HG02588 (cell line): ENCODE data around the gene RHOC.
"Not testable (repeated sequence)": the region's sequence is repeated elsewhere in the genome, so short reads cannot be mapped to it uniquely, and the experiment has no call there.

Experiments used
- ATAC-seq: cut with Tn5 transposase; IDR thresholded peaks from one replicate; pipeline ENCODE4 v1.9.1; 2021; ENCODE audit warnings: mild to moderate bottlenecking, moderate library complexity; ENCODE audit not compliant: unreplicated experiment

RHOC gene

DNA sequence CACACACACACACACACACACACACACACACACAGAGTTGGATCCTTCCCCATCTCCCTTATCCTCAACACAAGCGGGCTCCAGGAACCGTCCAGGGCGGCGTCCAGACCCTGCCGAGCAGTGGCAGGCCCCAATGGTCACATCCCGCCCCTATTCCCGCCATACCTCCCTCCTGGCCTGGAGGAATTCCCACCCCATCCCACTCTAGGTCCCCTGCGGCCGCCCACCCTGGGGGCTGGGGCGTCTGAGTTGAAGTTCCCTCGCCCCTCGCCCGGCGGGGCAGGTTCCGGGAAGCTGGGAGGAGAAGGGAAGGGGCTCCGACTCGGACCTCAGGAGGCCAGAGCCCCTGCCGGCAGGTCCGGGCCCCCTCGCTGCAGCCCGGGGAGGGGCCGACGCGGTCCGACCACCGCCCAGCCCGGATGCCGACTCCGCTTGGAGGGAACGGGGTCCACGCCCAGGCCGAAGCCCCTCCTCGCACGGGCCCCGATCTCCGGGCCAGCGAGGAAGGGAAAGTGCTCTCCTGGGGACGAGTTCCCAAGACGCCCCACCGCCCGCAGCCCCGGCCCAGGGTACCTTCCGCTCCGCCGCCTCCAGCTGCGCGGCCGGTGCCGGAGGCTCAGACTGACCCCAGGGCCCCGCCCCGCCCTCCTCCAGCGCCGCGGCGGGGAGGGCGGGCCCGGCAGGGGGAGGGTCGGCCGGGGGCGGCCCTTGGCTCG is at the start of gene RHOC:
Gene RHOC, minus strand, starts transcription at position 623 of the 716 bp plus-strand sequence. CDS start 3,328 bp downstream, outside the sequence.
- ATAC-seq = peak; percentile 72

DNA sequence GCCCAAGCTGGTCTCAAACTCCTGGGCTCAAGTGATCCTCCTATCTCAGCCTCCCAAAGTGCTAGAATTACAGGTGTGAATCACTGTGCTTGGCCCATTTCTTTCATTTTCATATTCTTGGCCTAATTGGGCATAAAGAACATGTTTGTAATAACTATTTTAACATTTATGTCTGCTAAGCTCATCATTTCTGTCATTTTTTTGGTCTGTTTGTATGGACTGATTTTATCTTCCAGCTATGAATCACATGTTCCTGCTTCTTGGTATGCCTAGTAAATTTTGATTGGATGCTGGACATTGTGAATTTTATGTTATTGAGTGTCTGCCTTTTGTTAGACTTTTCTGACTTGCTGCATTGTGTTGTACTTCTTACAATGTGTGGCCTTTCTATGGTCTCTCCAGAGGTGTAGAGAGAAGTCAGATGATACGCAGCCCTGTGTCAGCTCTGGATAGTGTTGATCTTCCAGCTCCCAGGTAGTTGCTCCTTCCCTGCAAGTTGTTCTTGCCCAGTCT is 47.2 kb upstream of the RHOC start:
- no peak for ATAC-seq

GRCh38 chr1:112748396-112748795 is 41.5 kb upstream of the RHOC start:
- ATAC-seq = no peak

DNA sequence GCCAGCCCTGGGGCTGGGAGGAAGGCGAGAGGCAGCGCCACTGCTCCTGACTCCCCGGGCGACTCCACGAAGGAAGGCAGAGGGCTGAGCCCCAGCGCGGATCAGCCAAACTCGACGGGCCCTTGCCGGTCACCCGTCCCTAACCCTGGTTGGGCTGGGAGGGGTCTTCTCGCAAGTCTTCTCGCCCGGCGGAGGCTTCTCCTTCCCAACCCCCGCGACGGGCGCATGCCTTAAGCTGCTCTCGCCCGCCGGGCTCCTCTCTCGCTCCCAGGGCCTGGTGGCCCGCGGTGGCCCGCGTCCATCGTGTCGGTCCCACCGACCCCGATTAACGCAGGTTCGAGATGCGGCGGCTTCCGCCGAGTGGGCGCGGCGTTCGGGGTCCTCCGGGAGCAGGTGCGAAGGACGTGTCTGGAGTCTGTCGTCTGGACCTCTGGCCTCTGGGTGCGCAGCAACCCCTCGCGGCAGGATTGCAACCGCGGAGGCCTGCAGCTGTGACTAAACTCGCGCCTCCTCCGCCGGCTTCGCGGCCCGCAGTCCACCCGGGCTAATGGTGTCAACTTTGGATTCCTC is 37.2 kb upstream of the RHOC start:
- no peak for ATAC-seq

- ATAC-seq = no peak
Measured at GRCh38 chr1:112743174-112744008, 36.5 kb upstream of the RHOC start.

DNA sequence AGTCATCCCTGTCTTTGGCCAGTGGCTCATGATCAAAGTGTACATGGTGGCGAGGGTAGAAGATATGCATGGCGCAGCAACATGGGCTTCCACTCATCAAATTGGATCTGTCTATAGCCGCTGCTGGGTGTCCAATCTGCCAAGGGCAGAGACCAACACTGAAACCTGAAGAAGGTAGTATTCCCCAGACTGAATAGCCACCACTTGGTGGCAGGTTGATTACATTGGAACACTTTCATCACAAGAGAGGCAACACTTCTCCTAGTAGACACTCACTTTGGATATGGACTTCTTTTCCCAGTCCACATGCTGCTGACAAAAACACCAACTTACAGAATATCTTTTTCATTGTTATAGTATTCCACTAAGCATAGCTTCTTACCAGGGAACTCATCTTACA is 30.6 kb upstream of the RHOC start:
- no peak for ATAC-seq

DNA sequence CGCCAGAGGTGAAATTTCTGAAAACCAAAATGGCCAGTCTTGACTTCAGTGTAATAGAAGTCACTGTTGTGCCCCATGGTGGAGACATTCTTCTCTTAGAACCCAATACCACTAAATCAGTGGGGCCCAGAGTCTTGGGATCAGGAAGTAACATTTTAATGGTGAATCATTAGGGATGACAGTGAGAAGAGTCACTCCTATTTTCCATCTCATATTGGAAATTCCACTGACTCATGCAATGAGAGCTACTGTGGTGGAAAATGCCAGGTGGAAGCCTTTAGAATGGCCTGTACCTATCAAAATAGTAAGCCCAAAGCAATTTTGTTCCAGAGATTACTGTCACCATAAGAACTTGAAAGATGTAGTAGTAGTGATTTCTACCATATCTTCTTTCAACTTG is 28.8 kb upstream of the RHOC start:
- no peak for ATAC-seq

DNA sequence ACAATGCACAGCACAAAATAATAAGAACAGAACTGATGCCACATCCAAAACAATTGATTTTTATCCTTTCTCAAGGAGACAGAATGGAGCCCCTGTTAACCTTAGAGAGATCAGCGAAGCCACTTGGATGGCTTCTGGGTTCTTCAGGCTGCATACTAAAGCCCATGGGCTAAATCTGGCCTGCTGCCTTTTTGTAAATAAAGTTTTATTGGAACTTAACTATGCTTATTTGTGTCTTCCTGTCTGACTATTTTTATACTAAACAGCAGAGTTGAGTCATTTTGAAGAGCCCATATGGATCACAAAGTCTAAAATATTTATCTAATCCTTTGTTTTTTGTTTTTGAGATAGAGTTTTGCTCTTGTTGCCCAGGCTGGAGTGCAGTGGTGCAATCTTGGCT is 24.5 kb upstream of the RHOC start:
- no peak for ATAC-seq

DNA sequence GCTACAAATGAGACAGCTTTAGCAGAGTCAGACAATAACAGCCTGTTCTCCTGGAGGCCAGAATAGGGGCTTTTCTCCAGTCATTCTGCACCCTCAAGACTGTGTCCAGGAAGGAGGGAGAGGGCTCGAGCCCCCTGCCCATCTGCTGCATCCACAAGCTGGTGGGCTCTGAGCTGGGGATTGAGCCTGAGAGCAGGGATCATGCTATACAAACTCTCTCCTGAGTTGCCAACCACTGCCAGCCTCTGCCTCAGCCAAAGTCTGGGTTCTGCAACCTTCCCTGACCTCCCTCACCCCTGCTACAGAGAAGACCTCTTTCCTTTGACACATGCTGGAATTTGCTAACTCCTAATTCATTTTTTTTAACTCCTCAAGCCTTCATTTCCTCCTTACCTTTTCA is 23.0 kb upstream of the RHOC start:
- no peak for ATAC-seq

- not testable (repeated sequence) for ATAC-seq
Measured at GRCh38 chr1:112729011-112729410, 22.1 kb upstream of the RHOC start.

DNA sequence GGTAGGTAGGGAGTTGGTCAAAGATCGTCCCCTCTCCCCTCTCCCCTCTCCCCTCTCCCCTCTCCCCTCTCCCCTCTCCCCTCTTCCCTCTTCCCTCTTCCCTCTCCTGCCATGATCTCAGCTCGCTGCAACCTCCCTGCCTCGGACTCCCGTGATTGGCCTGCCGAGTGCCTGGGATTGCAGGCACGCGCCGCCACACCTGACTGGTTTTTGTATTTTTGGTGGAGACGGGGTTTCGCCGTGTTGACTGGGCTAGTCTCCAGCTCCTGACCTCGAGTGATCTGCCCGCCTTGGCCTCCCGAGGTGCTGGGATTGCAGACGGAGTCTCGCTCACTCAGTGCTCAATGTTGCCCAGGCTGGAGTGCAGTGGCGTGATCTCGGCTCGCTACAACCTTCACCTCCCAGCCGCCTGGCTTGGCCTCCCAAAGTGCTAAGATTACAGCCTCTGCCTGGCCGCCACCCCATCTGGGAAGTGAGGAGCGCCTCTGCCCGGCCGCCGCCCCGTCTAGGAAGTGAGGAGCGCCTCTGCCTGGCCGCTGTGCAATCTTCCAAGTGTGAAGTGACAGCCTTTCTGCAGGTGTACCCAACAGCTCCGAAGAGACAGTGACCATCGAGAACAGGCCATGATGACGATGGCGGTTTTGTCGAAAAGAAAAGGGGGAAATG is 21.5 kb upstream of the RHOC start:
- not testable (repeated sequence) for ATAC-seq

DNA sequence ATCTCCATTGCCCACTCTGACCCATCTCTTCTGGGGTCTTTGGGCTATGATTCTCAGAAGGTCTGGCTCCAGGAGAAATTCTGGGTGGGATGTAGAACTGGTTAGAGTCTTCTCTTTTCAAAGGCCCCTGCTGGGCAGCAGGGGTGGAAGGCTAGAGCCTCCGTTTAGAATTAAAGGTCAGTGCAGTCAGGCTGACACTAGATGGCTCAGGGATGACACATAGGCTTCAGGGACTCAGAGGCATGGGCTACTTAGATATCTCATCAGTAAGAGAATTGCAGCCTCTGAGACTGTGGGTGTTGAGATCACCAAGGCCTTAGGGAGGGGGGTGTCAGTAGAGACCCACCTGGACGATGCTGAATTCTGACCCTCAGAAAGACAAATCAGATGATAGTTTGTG is 20.8 kb upstream of the RHOC start:
- no peak for ATAC-seq

DNA sequence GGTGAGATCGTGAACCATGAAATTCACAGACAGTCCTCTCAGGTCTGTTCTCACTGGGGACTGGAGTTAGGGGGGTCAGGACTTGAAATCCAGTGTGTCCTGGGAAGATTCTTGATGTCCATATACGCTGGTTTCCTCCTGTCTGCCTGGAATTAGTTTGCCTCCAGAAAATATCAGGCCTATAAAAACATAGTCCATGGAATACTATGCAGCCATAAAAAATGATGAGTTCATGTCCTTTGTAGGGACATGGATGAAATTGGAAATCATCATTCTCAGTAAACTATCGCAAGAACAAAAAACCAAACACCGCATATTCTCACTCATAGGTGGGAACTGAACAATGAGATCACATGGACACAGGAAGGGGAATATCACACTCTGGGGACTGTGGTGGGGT is 17.3 kb upstream of the RHOC start:
- not testable (repeated sequence) for ATAC-seq

DNA sequence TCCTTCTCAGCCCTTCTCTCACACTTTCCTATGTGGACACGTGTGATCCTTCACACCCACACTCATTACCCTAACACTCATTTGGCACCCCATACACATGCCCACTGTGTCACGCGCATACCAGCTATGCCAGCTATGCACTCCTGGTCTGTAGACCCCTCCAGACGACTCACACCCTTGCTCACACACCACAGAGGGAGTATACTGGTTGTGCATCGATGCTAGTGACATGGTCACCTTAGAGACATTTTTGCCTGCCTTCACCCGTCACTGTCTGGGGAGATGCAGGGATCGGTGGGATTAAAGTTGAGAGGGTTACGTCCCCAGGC is 16.5 kb upstream of the RHOC start:
- ATAC-seq = no peak

- no peak for ATAC-seq
Measured at GRCh38 chr1:112722601-112723510, 15.9 kb upstream of the RHOC start.

DNA sequence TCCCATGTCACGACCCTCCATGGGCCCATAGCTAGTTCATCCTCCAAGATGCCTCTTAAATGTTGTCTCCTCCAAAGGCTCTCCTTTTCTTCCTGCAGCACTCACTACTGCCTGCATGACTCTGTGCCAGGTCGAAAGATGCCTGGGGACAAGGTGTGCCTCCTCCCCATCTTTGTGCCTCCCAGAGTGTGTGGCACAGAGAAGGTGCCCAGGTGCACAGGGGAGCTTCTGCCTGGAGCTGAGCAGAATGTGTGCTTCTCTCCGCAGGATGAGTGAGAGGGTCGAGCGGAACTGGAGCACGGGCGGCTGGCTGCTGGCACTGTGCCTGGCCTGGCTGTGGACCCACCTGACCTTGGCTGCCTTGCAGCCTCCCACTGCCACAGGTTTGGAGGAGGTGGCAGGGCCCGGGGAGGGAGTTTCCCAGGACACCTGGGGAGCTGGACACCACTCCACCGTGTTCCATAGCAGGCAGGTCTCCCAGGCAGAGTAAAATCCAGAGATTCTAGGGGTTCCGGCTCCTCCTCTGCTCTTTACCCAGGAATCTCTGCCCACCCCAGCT is 15.1 kb upstream of the RHOC start:
- no peak for ATAC-seq

GRCh38 chr1:112721294-112721693 is 14.4 kb upstream of the RHOC start:
- ATAC-seq = not testable (repeated sequence)

- no peak for ATAC-seq
Measured at GRCh38 chr1:112720800-112721199, 13.9 kb upstream of the RHOC start.

GRCh38 chr1:112719706-112720105 is 12.8 kb upstream of the RHOC start:
- ATAC-seq = no peak
